ENCODE measurements around the gene AGXT. TPM values are rescaled to one million over a fixed set of nuclear protein-coding genes. Genes with fewer than 3 reads are reported as not detected.

Gene AGXT
- total and polyA plus RNA-seq, 2 of the 8 experiments (the other 6 are each of a cell fraction or from before 2014, with no cell fraction given): 0.03 TPM; not detected in 1

- Histone ChIP-seq H2AFZ (ENCODE audit: low read length) (no peak overlapping the region), H3K27ac (ENCODE audit: low read depth, low read length) (no peak overlapping the region), H4K20me1 (replicated peaks in 1 of 2; ENCODE audit: control insufficient read depth in 1 of 2, insufficient read depth in 2 of 2, low read length in 2 of 2) (peaks cover 0 to 2% of the 10 kb centered on the region in 2 experiments), H3K9ac (replicated peaks in 1 of 4; ENCODE audit: extremely low read depth in 1 of 4, low read depth in 3 of 4, low read length in 3 of 4) (no peak overlapping the region), H3K4me2 (ENCODE audit: insufficient read depth in 1 of 2, low read depth in 2 of 2, low read length in 2 of 2) (no peak overlapping the region), H4K8ac (ENCODE audit: extremely low read depth, insufficient read depth, low read length) (peak overlapping the region; percentile 38; the same call in 1 of the 2 replicates), H2AK5ac (ENCODE audit: low read depth, low read length) (no peak overlapping the region), H2BK5ac (ENCODE audit: low read depth, low read length) (no peak overlapping the region), H4K91ac (replicated peaks; ENCODE audit: insufficient read length, low read length) (no peak overlapping the region), H3K4me3 (ENCODE audit: extremely low read depth in 1 of 4, insufficient read depth in 2 of 4, low read depth in 3 of 4, low read length in 4 of 4) (no peak overlapping the region), H3K79me1 (ENCODE audit: low read depth, low read length) (no peaks in the 10 kb centered on the region), H2BK15ac (ENCODE audit: low read length) (no peak overlapping the region), H3K9me3 (ENCODE audit: insufficient read depth in 2 of 2, low read depth in 1 of 2, low read length in 1 of 2) (peaks cover 0 to 3% of the 10 kb centered on the region in 2 experiments; a peak in 1 of 4 replicates), H3K56ac (replicated peaks; ENCODE audit: insufficient read length, low read depth, low read length) (no peak overlapping the region), H2BK12ac (ENCODE audit: low read depth, low read length) (no peak overlapping the region), H3K79me2 (ENCODE audit: control insufficient read depth in 1 of 2, insufficient read depth in 2 of 2, low read length in 2 of 2) (no peaks in the 10 kb centered on the region), H2BK20ac (ENCODE audit: low read length) (no peak overlapping the region), H3K4ac (replicated peaks; ENCODE audit: insufficient read length, low read depth, low read length) (no peak overlapping the region), H4K5ac (ENCODE audit: insufficient read length, low read depth, low read length) (no peak overlapping the region), H3K27me3 (replicated peaks in 1 of 4; ENCODE audit: control insufficient read depth in 3 of 4, extremely low read depth in 1 of 4, insufficient read depth in 3 of 4, low read length in 3 of 4) (no peaks in the 10 kb centered on the region), H3K4me1 (replicated peaks in 1 of 4; ENCODE audit: control insufficient read depth in 3 of 4, insufficient read depth in 4 of 4, low read length in 3 of 4) (no peaks in the 10 kb centered on the region), H3K36me3 (ENCODE audit: control insufficient read depth in 2 of 4, insufficient read depth in 4 of 4, low read length in 3 of 4) (no peaks in the 10 kb centered on the region), H3K23me2 (ENCODE audit: low read depth, low read length) (no peaks in the 10 kb centered on the region), H3K23ac (ENCODE audit: insufficient read length) (no peak overlapping the region), H2BK120ac (replicated peaks; ENCODE audit: low read depth, low read length) (no peak overlapping the region), H3K14ac (ENCODE audit: insufficient read length) (no peak overlapping the region), H3K18ac (ENCODE audit: extremely low read depth, low read length) (no peak overlapping the region)
- 83% methylated on average over 17 of the region's 23 CpGs; no CpG with 5 or more reads in 1 of the 2 experiments for WGBS, 2 experiments (ENCODE audit: extremely low coverage in 1 of 2, insufficient coverage in 1 of 2, insufficient read length in 1 of 2, insufficient replicate concordance in 2 of 2, low coverage in 1 of 2, low lambda C conversion rate in 2 of 2, missing lambda C conversion rate in 1 of 2)
- no peak for FAIRE-seq
- no peak for DNase-seq (ENCODE audit: low read depth in 1 of 2, low spot score in 2 of 2)
- CTCF ChIA-PET (ENCODE audit: partially characterized antibody): interaction anchor here (1.0 to 4.1 kb wide), 8 partner anchors 11 to 118 kb away, joined by 3 to 20 read pairs (median 4); no protein-coding TSS in a partner anchor
- POLR2A ChIA-PET (ENCODE audit: partially characterized antibody): interaction anchor here (1.2 kb wide), 1 partner anchor 9 kb away, joined by 3 read pairs; no protein-coding TSS in a partner anchor
- no peak for TF ChIP-seq SRF (IDR thresholded peaks at IDR 0.05; ENCODE audit: low read depth, low read length)
- no peak for TF ChIP-seq CTBP2 (IDR thresholded peaks at IDR 0.05; ENCODE audit: borderline replicate concordance, insufficient read depth, insufficient read length, low read length)
- no peak for TF ChIP-seq TBP (IDR thresholded peaks at IDR 0.05; ENCODE audit: low read depth, low read length)
- TF ChIP-seq ATF2 (IDR thresholded peaks at IDR 0.05; ENCODE audit: low read length): no peak
- TF ChIP-seq HDAC6 (IDR thresholded peaks at IDR 0.05; ENCODE audit: low read depth, low read length): no peak
- TF ChIP-seq BACH1 (IDR thresholded peaks at IDR 0.05; ENCODE audit: low read length): no peak
- TF ChIP-seq EP300 (IDR thresholded peaks at IDR 0.05; ENCODE audit: borderline replicate concordance in 1 of 2, low read depth in 2 of 2, low read length in 2 of 2): no peak
- TF ChIP-seq, protein P1, sequence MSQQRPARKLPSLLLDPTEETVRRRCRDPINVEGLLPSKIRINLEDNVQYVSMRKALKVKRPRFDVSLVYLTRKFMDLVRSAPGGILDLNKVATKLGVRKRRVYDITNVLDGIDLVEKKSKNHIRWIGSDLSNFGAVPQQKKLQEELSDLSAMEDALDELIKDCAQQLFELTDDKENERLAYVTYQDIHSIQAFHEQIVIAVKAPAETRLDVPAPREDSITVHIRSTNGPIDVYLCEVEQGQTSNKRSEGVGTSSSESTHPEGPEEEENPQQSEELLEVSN (IDR thresholded peaks at IDR 0.05): no peak
- TF ChIP-seq POU5F1 (IDR thresholded peaks at IDR 0.05; ENCODE audit: low read depth, low read length): no peak
- TF ChIP-seq BRCA1 (IDR thresholded peaks at IDR 0.05; ENCODE audit: low read depth, low read length): no peak
These were observed 30.3 kb downstream of the AGXT start for GRCh38 chr2:240898731-240899467.

Data from H1 (cell line).